Measurements from ENCODE around the gene ZNF521. TPM values are rescaled to one million over a fixed set of nuclear protein-coding genes. Genes with fewer than 3 reads are reported as not detected.

ZNF521 gene
- total RNA-seq, 1 experiment from 2014 or later = not detected

DNA sequence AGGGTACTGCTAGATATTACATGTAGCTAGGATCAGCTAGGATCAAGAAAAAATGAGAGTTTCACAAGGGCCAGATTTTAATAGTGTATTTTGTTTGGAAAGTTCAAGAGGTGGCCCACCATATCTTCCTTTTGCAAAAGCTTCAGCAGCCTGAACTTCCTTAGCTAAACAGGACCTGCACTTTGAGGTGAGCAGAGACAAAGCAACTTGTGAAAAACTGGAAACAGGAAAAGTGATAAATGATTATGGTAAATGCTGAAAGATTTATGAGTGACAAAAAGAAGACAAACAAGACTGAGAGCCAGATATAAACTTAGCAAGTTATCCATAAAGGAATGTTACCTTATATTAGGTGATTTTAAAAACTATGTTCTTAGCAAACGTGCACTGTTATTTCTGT, 123.6 kb downstream of the ZNF521 start:
- no peak for DNase-seq (ENCODE audit: low spot score)

DNA sequence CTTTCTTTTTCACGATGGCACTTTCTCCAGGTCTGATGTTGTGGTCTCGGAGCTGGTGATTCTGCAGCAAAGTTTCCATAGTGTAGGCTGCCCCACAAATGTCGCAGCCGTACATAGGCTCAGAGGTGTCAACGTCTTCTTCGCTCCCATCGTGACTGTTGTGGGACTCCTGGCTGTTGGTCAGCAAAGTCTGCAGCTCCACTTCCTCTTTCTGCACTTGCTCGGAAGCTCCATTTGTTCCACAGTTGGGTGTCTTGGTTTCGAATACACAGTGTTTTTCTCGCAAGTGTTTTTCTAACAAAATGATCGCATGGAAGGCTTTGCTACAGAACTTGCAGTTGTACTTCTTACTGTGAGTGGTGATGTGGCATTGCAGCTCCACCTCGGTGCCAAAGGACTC, 126.8 kb downstream of the ZNF521 start:
- DNase-seq (ENCODE audit: low spot score) = no peak

DNA sequence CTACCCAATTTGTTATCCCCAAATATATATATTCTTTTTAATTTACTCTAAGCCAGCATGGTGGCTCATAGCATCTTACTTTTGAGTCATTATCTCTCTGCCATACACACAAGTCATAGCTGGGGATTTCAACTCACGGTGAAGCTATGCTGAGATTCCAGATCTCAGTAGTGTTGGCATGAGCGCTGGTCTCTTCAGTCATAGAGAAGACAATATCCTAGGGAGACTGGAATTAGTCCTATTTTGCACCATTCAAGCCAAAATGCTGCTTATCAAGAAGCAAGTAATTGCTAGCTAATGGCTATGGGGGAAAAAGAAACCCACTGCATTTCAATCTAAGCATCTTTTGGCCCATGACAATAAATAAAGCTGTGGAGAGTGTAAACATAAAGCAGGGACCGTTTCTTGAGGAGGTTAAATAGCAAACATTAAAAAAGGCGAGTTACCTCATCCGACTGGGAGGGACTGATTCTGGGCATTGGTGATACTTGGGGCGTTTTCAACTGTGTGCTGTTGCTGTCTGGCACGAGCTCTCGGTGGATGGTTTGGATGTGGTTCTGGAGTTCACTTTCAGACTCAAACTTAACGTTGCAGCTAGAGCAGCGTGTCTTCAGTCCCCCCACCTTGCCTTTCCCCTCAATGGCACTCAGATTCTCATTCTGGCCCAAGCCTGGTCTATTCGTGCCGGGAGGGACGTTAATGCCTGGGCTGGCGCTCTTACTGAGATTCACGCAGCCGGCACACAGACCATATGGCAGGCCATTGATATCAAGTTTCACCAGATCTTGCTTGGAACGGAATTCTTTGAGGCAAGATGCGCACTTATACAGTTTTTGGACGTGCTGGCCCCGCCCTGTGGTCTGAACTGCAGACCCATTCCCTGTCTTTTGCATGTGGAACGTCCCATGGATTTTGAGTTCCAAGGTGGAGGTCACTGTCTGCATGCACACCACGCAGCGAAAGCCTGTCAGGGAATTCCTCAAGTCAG, 127.8 kb downstream of the ZNF521 start:
- no peak for DNase-seq (ENCODE audit: low spot score)

DNA sequence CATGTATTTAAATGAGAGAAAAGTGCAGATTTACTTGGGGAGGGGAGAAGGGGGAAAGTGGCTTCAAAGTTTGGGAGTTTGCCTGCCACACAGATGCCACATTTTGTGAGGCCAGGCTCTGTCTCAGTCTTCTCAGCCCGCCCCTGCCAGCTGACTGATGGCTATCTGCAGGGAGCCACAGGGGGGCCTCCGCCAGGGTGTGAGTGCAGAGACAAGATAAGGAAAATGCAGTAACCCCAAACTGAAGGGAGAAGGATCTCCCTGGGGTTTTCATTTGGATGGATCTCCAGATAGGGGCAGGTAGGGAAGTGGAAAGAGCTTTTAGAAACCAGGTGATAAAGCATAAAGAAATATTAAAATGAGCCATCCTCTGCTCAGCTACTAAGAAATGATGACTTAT, 128.8 kb downstream of the ZNF521 start:
- DNase-seq (ENCODE audit: low spot score) = no peak

DNA sequence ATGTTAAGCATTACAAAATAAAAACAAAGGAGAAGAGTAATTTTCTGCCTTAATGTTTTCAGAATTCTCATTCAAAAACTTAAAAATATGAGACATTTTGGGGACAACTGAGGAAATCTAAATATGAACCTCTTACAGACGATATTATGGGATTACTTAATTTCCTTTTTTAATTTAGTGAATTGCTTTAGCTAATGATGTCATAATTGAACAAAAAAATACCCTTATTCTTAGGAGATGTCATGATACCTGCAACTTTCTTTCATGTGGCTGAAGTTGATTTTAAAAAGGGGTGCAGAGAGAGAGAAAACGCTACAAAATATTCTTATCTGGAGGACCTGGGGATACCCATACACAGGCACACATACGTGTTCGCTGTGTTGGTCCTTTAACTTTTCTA, 129.3 kb downstream of the ZNF521 start:
- DNase-seq (ENCODE audit: low spot score) = no peak

DNA sequence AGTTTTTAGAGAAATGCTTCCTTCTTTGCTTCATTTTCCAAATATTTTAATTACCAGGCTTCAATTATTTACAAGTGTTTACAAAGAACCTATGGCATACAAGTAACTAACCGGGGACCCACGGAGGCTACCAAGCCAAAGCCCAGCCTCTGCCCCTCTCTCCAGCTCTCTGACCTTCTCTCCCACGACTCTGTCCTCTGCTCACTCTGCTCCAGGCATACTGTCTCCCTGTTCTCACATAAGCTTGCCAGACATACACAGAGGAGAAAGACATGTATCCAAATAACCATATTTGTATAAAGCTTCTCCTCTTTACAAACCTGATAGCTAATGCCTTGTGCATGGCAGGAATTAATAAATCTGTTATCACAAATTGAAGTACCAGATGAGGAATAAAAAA, 141.3 kb downstream of the ZNF521 start:
- DNase-seq (ENCODE audit: low spot score) = no peak

DNA sequence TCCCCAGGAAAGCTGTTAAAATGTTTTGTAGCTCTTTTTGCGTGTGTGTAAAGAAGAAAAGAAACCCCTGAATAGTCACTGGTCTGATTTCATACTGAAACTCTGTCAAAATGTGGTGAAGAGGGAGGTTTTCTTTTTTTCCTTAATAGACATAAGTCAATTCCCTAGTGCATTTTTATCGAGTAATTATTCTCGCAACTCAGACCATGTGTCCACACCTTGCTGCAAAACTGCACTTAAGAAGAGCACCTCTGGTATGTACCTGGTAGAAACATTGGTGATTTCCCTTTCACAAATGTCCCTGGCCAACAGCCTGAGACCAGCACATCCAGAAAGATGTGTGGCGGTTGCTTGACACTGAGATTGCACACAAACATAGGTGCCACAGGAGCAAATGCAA, 159.9 kb downstream of the ZNF521 start:
- no peak for DNase-seq (ENCODE audit: low spot score)

DNA sequence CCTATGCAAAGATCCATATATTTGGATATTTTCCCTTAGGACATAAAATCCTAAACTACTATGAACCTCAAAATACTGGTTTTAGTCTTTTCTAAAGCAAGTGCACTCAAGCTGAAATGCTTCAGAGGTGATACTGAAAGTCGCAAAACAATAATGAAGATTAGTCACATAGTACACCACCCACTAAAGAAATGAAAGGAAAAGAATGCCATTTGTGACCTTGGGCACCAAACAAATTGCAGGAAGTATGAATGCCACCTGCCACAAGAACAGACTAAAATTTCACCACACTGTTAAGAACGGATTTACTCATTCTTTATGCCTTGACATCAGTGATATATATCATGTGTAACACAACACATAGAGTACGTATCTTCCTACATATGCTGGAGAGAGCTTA, 161.5 kb downstream of the ZNF521 start:
- no peak for DNase-seq (ENCODE audit: low spot score)

DNA sequence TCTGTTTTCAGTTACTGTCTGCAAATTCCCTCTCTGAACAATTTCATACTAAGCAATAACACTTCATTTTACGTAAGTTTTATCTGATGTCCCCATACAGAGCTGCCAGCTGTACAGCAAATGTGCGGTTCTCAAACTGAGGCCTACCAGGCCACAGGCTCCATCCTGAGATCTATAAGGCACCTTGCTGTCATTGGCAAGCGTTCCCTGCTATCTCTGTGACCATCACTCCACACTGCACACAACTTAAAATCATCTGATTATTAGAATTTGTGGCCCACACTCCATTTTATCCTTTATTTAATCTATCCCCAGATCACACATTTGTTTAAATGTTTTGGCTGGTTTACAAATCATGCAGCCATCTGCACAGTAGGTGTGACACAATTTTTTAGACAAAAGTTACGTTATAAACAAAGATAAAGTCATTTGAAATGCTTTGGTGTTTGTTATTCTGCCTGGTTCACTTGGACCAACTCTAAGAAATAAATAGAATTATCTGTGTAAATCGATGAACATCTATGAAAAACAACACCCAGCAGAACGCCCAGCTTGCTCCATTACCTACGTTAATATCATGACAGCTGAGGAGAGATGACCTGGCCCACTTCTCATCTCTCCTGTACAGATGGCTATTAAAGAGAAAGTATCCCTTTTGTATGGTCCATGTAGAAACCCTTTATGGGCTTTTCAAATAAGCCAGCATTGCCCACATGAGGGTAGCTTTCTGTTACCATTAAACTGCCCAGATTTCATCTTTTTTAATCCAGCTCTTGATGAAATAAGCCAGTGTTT, 162.4 kb downstream of the ZNF521 start:
- no peak for DNase-seq (ENCODE audit: low spot score)

DNA sequence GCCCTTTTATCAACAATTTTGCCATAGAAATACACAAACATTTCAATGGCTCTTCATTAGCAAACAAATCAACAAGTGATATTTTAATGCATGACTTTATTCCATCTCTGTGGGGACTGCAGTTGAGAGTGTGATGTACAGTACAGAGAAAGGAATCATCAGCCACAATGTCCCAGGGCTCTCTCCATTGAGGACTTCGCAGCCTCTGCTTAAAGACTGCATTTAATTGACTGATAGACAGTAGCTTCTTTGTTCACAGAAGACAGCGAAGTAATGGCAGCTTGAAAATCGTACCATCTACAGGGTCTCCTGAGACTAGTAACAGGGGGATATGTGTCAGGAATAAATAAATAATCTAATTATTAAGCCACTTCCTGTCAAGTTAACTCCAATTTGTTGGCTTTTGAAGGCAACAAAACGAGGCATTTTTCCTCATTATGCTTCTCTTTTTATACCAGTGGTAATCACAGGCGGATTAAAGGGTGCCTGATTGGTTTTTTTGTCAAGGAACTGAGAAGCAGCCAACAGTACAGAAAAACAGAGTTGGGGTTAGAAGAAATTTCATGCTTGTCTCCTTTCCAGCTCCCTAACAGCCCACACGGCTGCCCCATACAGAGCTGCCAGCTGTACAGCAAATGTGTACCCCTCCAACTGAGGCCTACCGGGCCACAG, 164.3 kb downstream of the ZNF521 start:
- DNase-seq (ENCODE audit: low spot score) = no peak

DNA sequence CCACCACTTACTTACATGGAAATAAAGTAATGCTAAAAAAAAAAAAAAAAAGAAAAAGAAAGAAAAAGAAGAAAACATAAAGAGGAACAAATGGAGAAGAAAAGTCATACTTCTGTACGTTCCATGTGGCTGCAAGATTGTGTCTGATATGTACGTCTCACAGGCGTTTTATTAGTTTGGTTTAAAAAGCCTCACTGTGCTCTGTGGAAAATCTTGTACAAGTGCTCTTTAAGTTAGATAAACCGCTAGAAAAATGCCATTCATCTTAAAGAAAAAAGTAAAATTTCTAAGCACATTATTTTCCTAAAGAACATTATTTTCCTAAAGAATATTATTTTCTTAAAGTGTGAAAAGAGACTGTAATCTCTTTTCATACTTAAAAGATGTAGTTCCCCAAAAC, 165.1 kb downstream of the ZNF521 start:
- no peak for DNase-seq (ENCODE audit: low spot score)

DNA sequence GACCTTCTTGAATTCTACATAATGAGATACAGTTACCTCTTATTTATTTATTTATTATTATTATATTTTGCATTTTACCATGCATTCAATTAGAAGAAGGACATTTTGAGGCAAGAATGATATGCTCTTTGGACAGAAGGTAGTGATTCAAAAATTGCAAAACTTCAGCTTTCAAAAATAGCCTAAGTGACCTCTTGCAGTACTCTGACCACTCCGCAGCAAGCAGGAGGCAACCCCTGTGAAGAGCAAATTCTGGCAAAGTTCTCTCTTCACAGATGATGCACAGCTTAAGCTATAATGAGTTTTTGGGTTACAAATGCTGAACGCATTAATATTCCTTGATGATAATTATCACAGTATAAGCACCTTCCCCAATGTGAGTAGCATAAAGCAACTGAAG, 170.0 kb downstream of the ZNF521 start:
- no peak for DNase-seq (ENCODE audit: low spot score)

DNA sequence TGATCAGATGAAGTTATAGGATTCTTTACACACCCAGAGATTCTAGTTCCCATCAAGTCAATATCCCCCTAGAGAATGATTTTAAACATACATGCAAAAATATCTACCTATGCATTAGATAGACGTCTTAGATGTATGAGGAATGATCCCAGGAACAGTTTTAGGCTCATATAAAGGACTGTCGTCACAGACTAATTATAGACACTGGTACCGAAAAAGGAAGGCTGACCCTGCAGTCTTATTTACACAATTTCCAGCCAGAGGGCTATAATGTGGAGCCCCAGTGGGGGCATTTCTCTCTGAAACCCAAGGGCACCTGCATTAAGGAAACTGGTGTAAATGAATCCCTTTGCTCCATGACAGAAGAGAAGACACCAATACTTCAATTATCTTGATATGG, 170.4 kb downstream of the ZNF521 start:
- no peak for DNase-seq (ENCODE audit: low spot score)

DNA sequence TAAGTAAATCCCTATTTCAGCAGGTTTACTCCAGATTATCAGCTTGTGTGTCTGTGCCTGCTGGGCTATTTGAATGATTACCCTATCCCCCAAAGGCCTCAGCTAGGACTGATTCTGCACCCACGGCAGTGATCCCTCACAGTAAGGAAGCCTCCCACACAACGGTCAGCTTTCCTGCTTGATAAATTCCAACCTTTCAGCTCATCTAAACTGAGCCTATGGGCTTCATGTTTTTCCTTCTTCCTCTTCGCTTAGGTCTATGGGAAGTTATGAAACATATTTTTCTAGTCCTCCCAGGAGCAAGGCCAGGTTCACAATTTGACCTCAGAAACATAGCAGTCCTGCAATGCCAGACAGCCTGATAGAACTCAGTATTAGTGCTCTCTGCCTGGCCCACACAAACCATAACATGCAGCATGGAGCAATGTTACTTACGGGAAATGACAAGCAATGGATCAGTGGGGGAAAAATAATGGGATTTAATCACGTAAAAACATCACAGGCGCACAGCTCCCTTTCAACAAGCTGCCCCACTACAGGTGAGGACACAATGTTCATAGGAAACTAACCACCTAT, 170.9 kb downstream of the ZNF521 start:
- no peak for DNase-seq (ENCODE audit: low spot score)

DNA sequence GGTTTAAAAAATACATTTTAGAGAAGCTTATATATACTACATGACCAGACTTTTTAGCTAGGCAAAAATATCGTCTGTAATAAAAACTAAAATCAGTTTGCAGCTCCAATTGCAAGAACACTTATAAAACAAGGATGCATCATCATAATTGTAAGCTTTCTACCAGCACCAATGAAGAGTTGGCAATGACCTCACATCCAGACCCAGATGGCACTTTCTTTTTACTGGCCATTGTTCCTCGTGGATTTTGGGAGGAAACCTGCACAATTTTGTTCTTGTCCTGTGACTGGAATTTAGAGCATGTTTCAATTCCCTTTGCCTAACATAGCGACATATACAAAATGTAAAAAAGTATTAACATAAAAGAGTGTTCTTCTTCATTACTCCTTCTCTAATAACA, 174.3 kb downstream of the ZNF521 start:
- DNase-seq (ENCODE audit: low spot score) = no peak

DNA sequence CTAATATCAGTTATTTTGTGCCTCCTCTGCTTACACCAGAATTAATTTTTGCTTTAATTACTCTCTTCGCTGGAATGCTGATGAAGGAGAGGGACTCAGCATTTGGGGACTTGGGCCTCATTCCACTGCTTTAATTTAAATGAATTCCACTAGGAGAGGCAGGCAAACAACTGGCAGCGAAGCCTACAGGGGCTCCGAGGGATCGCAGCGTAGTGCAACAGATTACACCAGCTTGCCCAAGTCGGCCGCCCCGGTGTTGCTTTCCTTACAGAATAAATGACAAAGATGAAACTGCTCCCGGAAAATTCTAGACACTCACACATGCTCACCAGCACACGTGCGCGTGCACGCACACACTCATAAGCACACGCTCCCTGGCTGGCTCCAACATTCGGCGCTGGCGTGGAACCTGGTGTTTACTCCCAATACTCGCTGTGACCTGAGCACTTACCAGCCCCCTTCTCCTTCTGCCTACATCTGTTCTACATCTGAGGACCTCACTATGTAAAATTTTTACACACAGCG, 175.4 kb downstream of the ZNF521 start:
- no peak for DNase-seq (ENCODE audit: low spot score)

DNA sequence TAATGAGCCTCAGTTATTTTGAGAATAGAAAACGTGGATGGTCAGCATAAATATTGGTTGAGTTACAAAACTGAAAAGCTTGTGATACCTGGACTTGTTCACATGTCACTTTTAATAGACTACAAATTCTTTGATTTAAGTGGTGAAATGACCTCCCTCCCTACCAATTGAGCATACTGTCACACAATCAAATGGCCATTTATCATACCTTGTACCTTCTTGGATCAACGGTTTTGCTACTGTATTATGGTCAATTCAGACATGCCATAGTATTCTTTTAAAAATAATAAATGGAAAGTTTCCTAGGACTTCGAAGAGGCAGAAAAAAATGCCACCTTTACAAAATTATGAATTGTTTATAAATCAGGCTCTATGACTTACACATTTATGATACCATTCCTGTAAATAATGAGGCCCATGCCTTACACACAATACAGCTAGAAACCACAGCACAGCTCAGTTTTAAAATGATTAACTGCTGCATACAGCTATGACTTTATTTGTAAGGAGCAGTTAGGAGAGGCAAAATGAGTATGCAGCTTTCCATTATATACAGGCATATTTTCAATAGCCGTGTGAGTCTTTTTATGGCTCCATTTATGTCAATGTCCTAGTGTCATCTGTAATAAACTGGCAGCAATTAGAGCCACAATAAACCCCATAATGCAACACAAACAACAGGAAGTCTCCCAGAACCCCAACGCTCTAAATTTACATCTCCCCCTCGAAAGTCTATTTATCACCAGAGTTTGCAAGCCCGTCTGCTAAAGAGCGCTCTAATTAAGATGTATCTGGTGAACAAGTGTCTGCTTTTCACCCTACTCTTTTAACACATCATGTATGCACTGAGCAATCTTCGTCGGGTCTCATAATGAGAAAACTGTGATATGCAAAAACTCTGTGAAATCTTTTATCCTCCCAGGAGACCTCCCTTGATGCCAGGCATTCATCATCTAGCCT, 176.1 kb downstream of the ZNF521 start:
- no peak for DNase-seq (ENCODE audit: low spot score)

DNA sequence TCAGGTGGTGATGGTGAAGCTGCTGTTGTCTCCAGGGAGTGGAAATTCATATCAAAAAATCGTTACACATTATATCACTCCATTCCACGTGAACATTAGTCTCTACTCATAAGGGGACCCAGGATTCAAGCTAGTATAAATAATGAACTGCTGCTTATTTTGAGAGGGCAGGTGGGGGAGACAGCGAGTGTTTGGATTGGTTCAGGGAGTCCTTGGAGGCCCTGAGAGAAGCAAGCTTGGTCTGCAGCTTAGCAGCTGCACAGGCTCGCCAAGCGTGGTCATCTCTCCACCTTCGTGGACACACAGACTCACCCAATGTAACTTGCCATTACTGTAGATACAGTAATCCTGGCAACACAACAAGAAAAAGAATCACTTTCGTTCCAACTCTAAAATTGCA, 177.6 kb downstream of the ZNF521 start:
- no peak for DNase-seq (ENCODE audit: low spot score)

DNA sequence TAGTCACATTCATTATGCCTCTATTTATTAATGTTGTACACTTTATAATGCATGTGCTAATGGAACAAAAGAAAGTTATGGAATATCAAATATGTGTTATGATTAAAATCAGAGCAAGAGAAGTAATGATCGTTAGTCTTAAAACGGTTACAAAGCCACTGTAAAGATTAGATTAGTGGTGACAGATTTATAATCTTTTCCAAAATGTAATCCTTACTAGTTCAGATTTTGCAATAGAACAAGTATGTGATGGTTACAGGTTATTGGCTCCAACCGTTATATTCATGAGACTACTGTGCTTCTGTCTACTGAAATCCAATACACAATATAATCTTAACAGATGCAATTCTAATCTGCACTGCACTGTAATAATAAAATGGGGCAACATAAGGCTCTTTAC, 180.6 kb downstream of the ZNF521 start:
- no peak for DNase-seq (ENCODE audit: low spot score)

DNA sequence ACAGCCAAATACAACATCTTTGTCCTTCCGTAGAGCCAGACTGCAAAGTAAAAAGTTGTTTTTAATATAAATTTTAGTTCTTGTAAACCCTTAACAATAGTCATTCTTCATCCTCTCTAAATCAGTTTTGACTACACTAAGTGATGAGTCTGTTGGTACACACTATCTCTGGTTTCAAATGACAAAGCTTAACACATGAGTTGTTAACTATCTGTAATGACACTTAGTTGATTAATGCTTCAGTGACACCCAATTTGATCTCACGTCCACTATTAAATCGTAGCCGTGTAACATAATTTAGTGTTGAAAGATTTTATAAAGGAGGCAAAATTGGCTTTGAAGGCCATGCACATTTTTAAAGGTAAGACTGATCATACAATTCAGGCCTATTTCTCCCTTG, 181.6 kb downstream of the ZNF521 start:
- no peak for DNase-seq (ENCODE audit: low spot score)

DNA sequence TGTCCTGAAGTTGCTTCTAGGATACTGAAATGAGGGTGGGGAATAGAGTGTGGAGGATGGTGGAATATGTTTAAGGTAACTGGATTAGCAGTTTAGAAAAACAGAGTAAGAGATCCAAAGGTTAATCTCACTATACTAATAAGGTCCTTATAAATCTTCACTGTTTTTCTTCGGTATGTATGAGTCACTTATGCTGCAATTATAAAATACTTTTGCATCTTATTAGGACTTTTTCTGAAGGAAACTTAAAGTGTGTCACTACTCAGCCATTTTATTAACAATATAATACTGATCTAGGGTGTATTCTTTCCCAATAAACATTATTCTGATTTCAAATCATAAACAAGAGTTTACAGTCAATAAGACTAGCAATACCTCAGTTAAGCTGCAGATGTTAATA, 182.3 kb downstream of the ZNF521 start:
- DNase-seq (ENCODE audit: low spot score) = no peak

Data from A172 (cell line).